ENCODE results near the gene EXOC4.
A peak's percentile ranks its signal among the peaks of the same experiment; 100 is the strongest.

EXOC4 gene

GRCh38 chr7:133675510-133676218 lies 422.8 kb downstream of the EXOC4 start:
- no peak for DNase-seq (ENCODE audit: low spot score)

- no peak for DNase-seq (ENCODE audit: low spot score)
These were observed 424.0 kb downstream of the EXOC4 start for GRCh38 chr7:133676805-133677370.

GRCh38 chr7:133678137-133678814 lies 425.4 kb downstream of the EXOC4 start:
- DNase-seq (ENCODE audit: low spot score) = no peak

- DNase-seq (ENCODE audit: low spot score) = no peak
These were observed 427.1 kb downstream of the EXOC4 start for GRCh38 chr7:133679977-133680376.

GRCh38 chr7:133681529-133681928 lies 428.7 kb downstream of the EXOC4 start:
- no peak for DNase-seq (ENCODE audit: low spot score)

GRCh38 chr7:133682364-133683181 lies 429.7 kb downstream of the EXOC4 start:
- DNase-seq (ENCODE audit: low spot score) = no peak

GRCh38 chr7:133683182-133683454 lies 430.2 kb downstream of the EXOC4 start:
- no peak for DNase-seq (ENCODE audit: low spot score)

- peak; percentile 36 for DNase-seq (ENCODE audit: low spot score)
These were observed 435.8 kb downstream of the EXOC4 start for GRCh38 chr7:133688483-133689239.

GRCh38 chr7:133690740-133691139 lies 437.9 kb downstream of the EXOC4 start:
- no peak for DNase-seq (ENCODE audit: low spot score)

GRCh38 chr7:133691727-133692610 lies 439.1 kb downstream of the EXOC4 start:
- DNase-seq (ENCODE audit: low spot score) = peak; percentile 43

- no peak for DNase-seq (ENCODE audit: low spot score)
These were observed 440.4 kb downstream of the EXOC4 start for GRCh38 chr7:133693281-133693680.

GRCh38 chr7:133696056-133696455 lies 443.2 kb downstream of the EXOC4 start:
- DNase-seq (ENCODE audit: low spot score) = no peak

GRCh38 chr7:133697585-133697984 lies 444.7 kb downstream of the EXOC4 start:
- DNase-seq (ENCODE audit: low spot score) = no peak

- DNase-seq (ENCODE audit: low spot score) = no peak
These were observed 445.2 kb downstream of the EXOC4 start for GRCh38 chr7:133698127-133698526.

GRCh38 chr7:133699386-133699785 lies 446.5 kb downstream of the EXOC4 start:
- DNase-seq (ENCODE audit: low spot score) = no peak

- no peak for DNase-seq (ENCODE audit: low spot score)
These were observed 449.2 kb downstream of the EXOC4 start for GRCh38 chr7:133702078-133702477.

GRCh38 chr7:133702960-133703359 lies 450.1 kb downstream of the EXOC4 start:
- no peak for DNase-seq (ENCODE audit: low spot score)

GRCh38 chr7:133703547-133703946 lies 450.7 kb downstream of the EXOC4 start:
- DNase-seq (ENCODE audit: low spot score) = peak; percentile 76

- DNase-seq (ENCODE audit: low spot score) = no peak
These were observed 451.6 kb downstream of the EXOC4 start for GRCh38 chr7:133704453-133704852.

- DNase-seq (ENCODE audit: low spot score) = peak; percentile 12
These were observed 452.7 kb downstream of the EXOC4 start for GRCh38 chr7:133705596-133705995.

GRCh38 chr7:133706016-133706415 lies 453.1 kb downstream of the EXOC4 start:
- DNase-seq (ENCODE audit: low spot score) = no peak
